GM12875 (cell line): ENCODE data around the gene MIF4GD.

Experiments
- H3K4me3 ChIP-seq: one replicate; pipeline ENCODE4 v1.5.1; 2011; ENCODE audit warnings: low read depth, low read length, control low read depth
- TF ChIP-seq, protein P1 (sequence below): IDR thresholded peaks from 2 replicates; pipeline ENCODE4 v1.5.1; 2011; ENCODE audit warnings: low read depth, mild to moderate bottlenecking, control low read depth, inconsistent platforms, low read length, moderate library complexity, borderline replicate concordance; ENCODE audit not compliant: insufficient read depth

Gene MIF4GD

DNA sequence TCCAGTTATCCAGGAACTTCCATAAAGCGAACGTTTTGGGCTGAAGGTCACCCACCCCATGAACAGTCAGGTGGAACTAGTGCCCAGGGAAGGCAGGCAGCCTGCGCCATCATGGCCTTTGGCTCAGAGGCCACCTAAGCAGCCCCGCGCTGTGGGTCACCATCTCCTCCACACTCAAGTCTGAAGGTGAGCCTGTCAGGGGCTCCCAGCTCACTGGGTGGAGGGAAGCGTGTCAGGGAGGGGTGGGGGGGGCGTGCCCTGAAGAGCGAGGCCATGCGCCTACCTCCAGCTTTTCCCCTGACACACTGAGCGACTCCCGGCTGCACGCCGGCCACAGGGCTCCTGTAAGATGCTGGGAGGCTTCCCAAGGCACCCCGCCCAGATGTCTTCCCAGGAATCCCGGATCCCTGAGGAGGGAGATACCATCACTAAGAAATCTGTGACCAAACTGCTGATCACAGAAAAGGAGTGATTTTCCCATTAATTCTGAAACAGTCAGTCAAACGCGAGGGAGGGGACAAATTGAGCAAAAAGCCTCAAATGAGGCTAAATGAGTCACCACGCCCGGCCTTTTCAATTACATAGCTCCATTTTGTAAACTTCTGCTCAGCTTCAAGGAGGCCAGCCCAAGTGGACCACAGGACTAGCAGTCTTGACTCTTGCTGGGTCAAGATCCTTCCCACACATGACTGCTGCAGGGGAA, 44.7 kb upstream of the MIF4GD start:
- TF ChIP-seq, protein P1, sequence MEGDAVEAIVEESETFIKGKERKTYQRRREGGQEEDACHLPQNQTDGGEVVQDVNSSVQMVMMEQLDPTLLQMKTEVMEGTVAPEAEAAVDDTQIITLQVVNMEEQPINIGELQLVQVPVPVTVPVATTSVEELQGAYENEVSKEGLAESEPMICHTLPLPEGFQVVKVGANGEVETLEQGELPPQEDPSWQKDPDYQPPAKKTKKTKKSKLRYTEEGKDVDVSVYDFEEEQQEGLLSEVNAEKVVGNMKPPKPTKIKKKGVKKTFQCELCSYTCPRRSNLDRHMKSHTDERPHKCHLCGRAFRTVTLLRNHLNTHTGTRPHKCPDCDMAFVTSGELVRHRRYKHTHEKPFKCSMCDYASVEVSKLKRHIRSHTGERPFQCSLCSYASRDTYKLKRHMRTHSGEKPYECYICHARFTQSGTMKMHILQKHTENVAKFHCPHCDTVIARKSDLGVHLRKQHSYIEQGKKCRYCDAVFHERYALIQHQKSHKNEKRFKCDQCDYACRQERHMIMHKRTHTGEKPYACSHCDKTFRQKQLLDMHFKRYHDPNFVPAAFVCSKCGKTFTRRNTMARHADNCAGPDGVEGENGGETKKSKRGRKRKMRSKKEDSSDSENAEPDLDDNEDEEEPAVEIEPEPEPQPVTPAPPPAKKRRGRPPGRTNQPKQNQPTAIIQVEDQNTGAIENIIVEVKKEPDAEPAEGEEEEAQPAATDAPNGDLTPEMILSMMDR: no peak
- H3K4me3 ChIP-seq: no peak overlapping the region

DNA sequence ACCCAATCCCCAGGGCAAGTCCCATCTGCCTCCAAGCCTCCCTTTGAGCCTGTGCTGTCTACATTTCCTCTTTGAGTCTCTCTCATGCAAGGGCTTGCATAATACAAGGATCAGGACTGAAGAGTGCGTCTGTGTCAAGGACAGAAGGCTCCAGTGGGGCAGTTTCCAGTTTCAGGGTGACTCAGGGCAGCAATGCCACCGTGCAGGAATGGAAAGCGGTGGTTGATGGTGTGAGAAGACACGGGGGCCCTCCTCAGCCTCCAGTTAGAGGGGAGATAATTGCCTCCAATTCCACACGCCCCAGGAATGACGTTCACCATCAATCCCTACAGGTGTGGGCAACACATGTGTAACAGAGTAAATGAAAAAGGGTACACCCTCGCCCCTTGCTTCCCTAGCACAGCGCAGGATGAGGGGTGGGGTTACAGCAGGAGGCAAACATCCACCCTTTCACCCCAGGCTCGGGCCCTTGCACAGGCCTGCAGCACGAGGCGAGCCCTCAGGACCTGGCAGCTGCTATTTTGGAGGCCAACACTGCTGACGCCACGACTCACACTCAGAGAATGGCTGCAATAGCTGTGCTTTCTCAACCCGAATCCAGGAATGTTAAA, 43.0 kb upstream of the MIF4GD start:
- TF ChIP-seq, protein P1: no peak
- no peak overlapping the region for H3K4me3 ChIP-seq

DNA sequence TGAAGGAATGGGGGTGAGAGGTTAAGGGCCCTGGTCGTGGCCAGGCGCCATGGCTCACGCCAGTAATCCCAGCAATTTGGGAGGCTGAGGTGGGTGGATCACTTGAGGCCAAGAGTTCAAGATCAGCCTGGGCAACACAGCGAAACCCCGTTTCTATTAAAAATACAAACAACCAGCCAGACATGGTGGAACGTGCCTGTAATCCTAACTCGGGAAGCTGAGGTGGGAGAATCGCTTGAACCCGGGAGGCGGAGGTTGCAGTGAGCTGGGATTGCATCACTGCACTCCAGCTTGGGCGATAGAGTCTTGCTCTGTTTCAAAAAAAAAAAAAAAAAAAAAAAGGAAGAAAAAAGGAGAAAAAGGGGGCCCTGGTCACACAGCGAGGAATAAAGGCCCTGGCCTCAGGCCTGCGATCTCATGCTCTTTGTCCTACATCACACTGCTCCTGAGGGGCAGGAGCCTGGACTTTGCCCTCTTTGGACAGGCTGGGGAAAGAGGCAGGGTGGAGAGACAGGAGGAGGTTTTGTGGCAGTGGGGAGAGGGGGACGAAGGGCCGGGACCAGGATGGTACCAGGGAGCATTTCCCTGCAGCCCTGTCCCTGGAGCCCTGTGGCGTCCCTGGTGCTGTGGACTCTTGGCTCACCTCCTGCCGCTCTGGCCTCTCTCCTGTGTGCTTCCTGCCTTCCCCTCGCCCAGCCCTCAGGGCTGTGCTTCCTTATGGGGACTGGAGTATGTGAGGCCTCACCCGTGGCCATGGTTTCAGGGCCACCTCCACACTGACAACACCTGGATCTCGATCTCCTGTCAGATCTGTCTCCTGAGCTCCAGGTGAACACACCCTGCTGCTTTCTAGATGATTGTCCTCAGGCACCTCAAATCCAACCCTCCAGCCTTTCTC, 38.0 kb upstream of the MIF4GD start:
- H3K4me3 ChIP-seq: no peak overlapping the region
- TF ChIP-seq, protein P1: no peak

DNA sequence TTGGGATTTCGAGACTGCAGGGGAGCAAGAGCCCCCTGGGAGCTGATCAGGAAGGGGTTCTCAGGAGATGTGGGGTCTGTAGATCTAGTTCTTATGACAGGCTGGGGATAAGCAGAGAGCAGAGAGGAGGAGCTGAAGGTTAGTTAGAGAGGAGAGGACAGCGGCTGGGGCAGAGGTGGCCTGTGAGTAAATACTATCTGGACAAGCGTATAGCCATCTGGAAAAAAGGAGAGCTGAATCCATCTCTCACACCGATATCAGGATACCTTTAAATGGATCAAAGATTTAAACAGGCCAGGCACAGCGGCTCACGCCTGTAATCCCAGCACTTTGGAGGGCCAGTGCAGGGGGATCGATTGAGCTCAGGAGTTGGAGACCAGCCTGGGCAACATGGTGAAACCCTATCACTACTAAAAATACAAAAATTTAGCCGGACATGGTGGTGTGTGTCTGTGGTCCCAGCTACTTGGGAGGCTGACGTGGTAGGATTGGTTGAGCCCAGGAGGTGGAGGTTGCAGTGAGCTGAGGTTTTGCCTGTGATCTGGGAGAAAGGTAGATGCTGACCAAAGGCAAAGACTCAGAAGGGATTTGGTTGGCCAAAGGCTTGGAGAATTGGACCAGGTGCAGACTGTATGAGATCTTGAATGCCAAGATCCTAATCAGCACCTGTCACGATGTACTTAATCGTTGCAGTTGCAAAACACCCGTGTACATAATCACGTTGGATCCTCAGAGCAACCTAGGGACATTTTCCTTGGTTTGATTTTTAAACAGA, 37.1 kb upstream of the MIF4GD start:
- TF ChIP-seq, protein P1: no peak
- H3K4me3 ChIP-seq: no peak overlapping the region

DNA sequence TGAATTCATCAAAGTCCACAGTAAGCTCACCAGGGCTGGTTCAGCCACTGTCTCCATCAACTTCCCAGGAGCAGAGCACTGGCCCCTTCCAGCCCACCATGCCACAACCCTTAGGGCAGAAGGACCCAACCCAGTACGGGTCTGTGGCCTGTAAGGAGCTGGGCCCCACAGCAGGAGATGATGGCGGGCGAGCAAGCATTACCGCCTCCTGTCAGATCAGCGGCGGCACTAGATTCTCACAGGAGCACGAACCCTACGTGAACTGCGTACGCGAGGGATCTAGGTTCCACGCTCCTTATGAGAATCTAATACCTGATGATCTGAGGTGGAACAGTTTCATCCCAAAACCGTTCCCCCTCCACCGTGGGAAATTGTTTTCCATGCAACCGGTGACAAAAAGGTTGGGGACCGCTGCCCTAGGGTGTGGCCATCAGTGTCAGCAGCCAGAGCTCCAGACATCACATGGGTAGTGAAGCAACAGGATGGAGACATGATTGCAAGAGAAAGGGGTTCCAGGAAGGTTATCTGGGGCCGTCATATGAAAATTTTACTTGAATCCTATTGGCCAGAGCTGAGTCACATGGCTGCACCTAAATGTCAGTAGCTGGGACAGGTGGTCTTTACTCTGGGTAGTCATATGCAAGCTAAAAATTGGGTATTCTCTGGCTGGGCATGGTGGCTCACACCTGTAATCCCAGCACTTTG, 30.6 kb upstream of the MIF4GD start:
- H3K4me3 ChIP-seq: no peak overlapping the region
- TF ChIP-seq, protein P1: no peak

DNA sequence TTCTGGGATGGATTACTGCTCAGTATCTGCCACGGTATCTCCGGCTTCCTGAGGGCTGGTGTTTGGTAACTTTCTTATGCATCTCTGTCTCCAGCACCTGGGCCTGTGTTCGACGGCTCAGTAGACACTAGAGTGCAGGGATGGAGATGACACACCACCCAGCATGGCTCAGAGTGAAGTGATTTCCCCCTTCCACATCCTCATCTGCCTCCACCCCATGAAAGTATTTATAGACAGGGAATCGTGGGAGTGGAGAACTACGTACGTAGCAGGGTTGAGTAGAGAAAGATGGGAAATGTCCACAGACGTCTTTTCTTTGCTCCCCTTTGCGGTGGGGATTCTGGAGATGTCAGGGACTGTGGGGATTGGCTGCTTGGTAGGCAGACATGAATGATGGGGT, 30.0 kb upstream of the MIF4GD start:
- TF ChIP-seq, protein P1: no peak
- no peak overlapping the region for H3K4me3 ChIP-seq
